HepG2 (cell line): Measurements from ENCODE around the gene TEDC1. TPM values are rescaled to one million over a fixed set of nuclear protein-coding genes. Genes with fewer than 3 reads are reported as not detected.

Source experiments
- ATAC-seq: fragments of 200-7000 bp; cut with Tn5 transposase; 3 replicates; pipeline ENCODE4 v1.9.1; 2020; ENCODE audit warnings: mild to moderate bottlenecking, moderate library complexity
- BruUV-seq: library from RNA; stranded (reverse); fragments of 400-500 nt; replicated peaks from 2 replicates; lab custom pipeline; 2021; lab: Mats Ljungman, UMichigan
- CTCF ChIA-PET: fragments of 300-600 bp; formaldehyde crosslinking; extraction: SDS; loops from one replicate; lab custom pipeline; 2021; ENCODE audit warnings: low total read pairs, inconsistent platforms, low intra/inter-chr PET ratio; lab: Yijun Ruan, JAX
- POLR2A ChIA-PET: fragments of 350-600 bp; sonication (Branson Sonifier 250); formaldehyde crosslinking; loops from one replicate; lab custom pipeline; 2020; ENCODE audit warnings: antibody characterized with exemption, inconsistent platforms; lab: Yijun Ruan, JAX
- DNase-seq: peaks from one replicate; pipeline ENCODE4 v3.0.0-alpha.2; 2015; ENCODE audit warnings: low spot score
- FAIRE-seq: peaks from 3 replicates; lab custom pipeline; 2011; peaks lifted over from hg19 to GRCh38; lab: Jason Lieb, UNC
- H2AFZ ChIP-seq: one replicate; pipeline ENCODE4 v1.6.1; 2011; ENCODE audit warnings: low read length, inconsistent platforms
- H3K27ac ChIP-seq: fragments of 300-600 bp; 3 replicates; pipeline ENCODE4 v1.8.0; 2011; ENCODE audit warnings: mixed run types, mild to moderate bottlenecking, mixed read lengths, low read length, inconsistent platforms; ENCODE audit not compliant: insufficient read depth; ENCODE audit errors: extremely low read length
- H3K27me3 ChIP-seq, 2 experiments: fragments of 200-600 bp in 1 of 2; 2 replicates in 1 of 2; 3 replicates in 1 of 2; pipeline versions ENCODE4 v1.6.0 to v1.8.0; 2011; ENCODE audit warnings: low read length in 2 of 2, mild to moderate bottlenecking in 2 of 2, moderate library complexity in 2 of 2, inconsistent platforms in 1 of 2; ENCODE audit not compliant: insufficient read depth in 2 of 2, control insufficient read depth in 1 of 2
- H3K36me3 ChIP-seq, 2 experiments: fragments of 200-600 bp in 1 of 2; replicated peaks in 1 of 2; 2 replicates in 1 of 2; 3 replicates in 1 of 2; pipeline versions ENCODE4 v1.5.1 to v1.8.0; 2011; ENCODE audit warnings: low read length in 2 of 2, inconsistent platforms in 1 of 2; ENCODE audit not compliant: insufficient read depth in 2 of 2, control insufficient read depth in 1 of 2
- H3K4me1 ChIP-seq: 2 replicates; pipeline ENCODE4 v1.5.1; 2012; ENCODE audit warnings: low read length, inconsistent platforms; ENCODE audit not compliant: insufficient read depth
- H3K4me2 ChIP-seq: 2 replicates; pipeline ENCODE4 v1.6.0; 2011; ENCODE audit warnings: low read depth, low read length, inconsistent platforms
- H3K4me3 ChIP-seq, 3 experiments: fragments of 200-600 bp in 1 of 3; sonication (generic), shearing (Covaris generic) in 1 of 3; replicated peaks in 1 of 3; 2 replicates each; pipeline ENCODE4 v1.5.1; 2011 to 2016; ENCODE audit warnings: low read length in 3 of 3, inconsistent platforms in 2 of 3, low read depth in 2 of 3, mild to moderate bottlenecking in 2 of 3, control low read depth in 1 of 3, mixed read lengths in 1 of 3; ENCODE audit not compliant: insufficient read depth in 1 of 3
- H3K79me2 ChIP-seq: one replicate; pipeline ENCODE4 v1.6.1; 2011; ENCODE audit warnings: low read length, inconsistent platforms; ENCODE audit not compliant: insufficient read depth
- H3K9ac ChIP-seq: 2 replicates; pipeline ENCODE4 v1.6.0; 2011; ENCODE audit warnings: mild to moderate bottlenecking, low read depth, low read length, inconsistent platforms; ENCODE audit not compliant: insufficient read depth
- H3K9me3 ChIP-seq: 2 replicates; pipeline ENCODE4 v1.5.1; 2012; ENCODE audit warnings: mild to moderate bottlenecking, low read length
- H4K20me1 ChIP-seq: 2 replicates; pipeline ENCODE4 v1.6.0; 2011; ENCODE audit warnings: inconsistent platforms, mild to moderate bottlenecking, low read length, moderate library complexity; ENCODE audit not compliant: insufficient read depth
- HNF4A ChIP-seq: sonication (generic); formaldehyde crosslinking; IDR thresholded peaks from 2 replicates; pipeline ENCODE4 v1.4.0; 2020; ENCODE audit warnings: missing genetic modification reagents
- ISX ChIP-seq: sonication (generic); formaldehyde crosslinking; conservative IDR thresholded peaks from 2 replicates; pipeline ENCODE4 v1.5.0; 2020; ENCODE audit warnings: missing genetic modification reagents
- PATZ1 ChIP-seq: sonication (generic); formaldehyde crosslinking; IDR thresholded peaks from 2 replicates; pipeline ENCODE4 v1.4.0; 2020; ENCODE audit warnings: missing genetic modification reagents
- PBX2 ChIP-seq: IDR thresholded peaks from 2 replicates; pipeline ENCODE4 v1.6.1; 2016; ENCODE audit warnings: control low read depth
- RFX5 ChIP-seq: IDR thresholded peaks from 2 replicates; pipeline ENCODE4 v1.6.1; 2011; ENCODE audit warnings: low read depth, low read length, improper control_type of control experiment
- RNF219 ChIP-seq: sonication (generic); formaldehyde crosslinking; IDR thresholded peaks from 2 replicates; pipeline ENCODE4 v1.5.0; 2020; ENCODE audit warnings: mild to moderate bottlenecking, missing genetic modification reagents
- TEAD3 ChIP-seq: optimal IDR thresholded peaks from 2 replicates; pipeline ENCODE3; 2016; ENCODE audit warnings: borderline replicate concordance
- ZBTB21 ChIP-seq: sonication (generic); formaldehyde crosslinking; IDR thresholded peaks from 2 replicates; pipeline ENCODE4 v1.4.0; 2020; ENCODE audit warnings: missing genetic modification reagents
- ZNF550 ChIP-seq: sonication (generic); formaldehyde crosslinking; IDR thresholded peaks from 2 replicates; pipeline ENCODE4 v1.4.0; 2020; ENCODE audit warnings: mild to moderate bottlenecking, missing genetic modification reagents, borderline replicate concordance
- ZNF775 ChIP-seq: sonication (generic); formaldehyde crosslinking; IDR thresholded peaks from 2 replicates; pipeline ENCODE4 v1.4.0; 2020; ENCODE audit warnings: missing genetic modification reagents, mild to moderate bottlenecking, moderate library complexity, borderline replicate concordance
- WGBS: methylation state at CpG from one replicate; pipeline ENCODE4 v1.1.6; 2017; ENCODE audit warnings: low lambda C conversion rate; 5-methylcytosine and 5-hydroxymethylcytosine counted together
- in situ Hi-C: cut with HindIII; loops from 2 replicates; pipeline ENCODE4 v1.10.0; 2017; ENCODE audit warnings: low pct_unique_long_range_greater_than_20kb; ENCODE audit not compliant: extremely low pct_ligation_motif_present
- intact Hi-C: fragments of 100-400 bp; cut with micrococcal nuclease; formaldehyde crosslinking; loops from one replicate; pipeline ENCODE4 v1.10.0; 2022; ENCODE audit not compliant: unreplicated experiment
- polyA plus RNA-seq, 8 experiments: library from polyadenylated mRNA; depleted of rRNA in 3 of 8; stranded (reverse) in 7 of 8; unstranded in 1 of 8; fragments of >200 nt; fragmentation: Illumina TruSeq in 4 of 8; extraction: Trizol in 4 of 8; gene quantifications; 2 replicates each; pipeline versions ENCODE4 v1.2.1 to v1.2.3, GENCODE V29; 2011 to 2016; ENCODE audit warnings: low read depth in 4 of 8, missing spikeins in 1 of 8, mixed read lengths in 1 of 8; ENCODE audit not compliant: insufficient read depth in 1 of 8
- total RNA-seq, 5 experiments: library from RNA; depleted of rRNA; stranded (reverse); fragments of >200 nt; fragmentation: Illumina TruSeq; extraction: Trizol; gene quantifications; 2 replicates each; pipeline ENCODE4 v1.2.3, GENCODE V29; 2016; ENCODE audit warnings: low read depth in 1 of 5
- TF ChIP-seq, protein P1 (sequence below): sonication (generic); formaldehyde crosslinking; IDR thresholded peaks from 2 replicates; pipeline ENCODE4 v1.8.0; 2023; ENCODE audit warnings: mild to moderate bottlenecking, missing genetic modification reagents
- TF ChIP-seq, protein P2 (sequence below): sonication (generic); formaldehyde crosslinking; IDR thresholded peaks from 2 replicates; pipeline ENCODE4 v1.8.0; 2022; ENCODE audit warnings: mild to moderate bottlenecking, missing genetic modification reagents, moderate library complexity

The TEDC1 gene
- total and polyA plus RNA-seq, 2 of the 13 experiments (the other 11 are each of a cell fraction or from before 2014, with no cell fraction given) = 5.7 to 27.4 TPM

GRCh38 chr14:105541218-105541875 lies 50.3 kb downstream of the TEDC1 start:
- in situ Hi-C loops = no loop called here
- Histone ChIP-seq H3K27ac (no peak overlapping the region), H3K4me1 (no peaks in the 10 kb centered on the region), H3K4me2 (no peak overlapping the region), H3K9me3 (no peaks in the 10 kb centered on the region), H2AFZ (no peak overlapping the region), H3K9ac (no peak overlapping the region), H3K79me2 (no peaks in the 10 kb centered on the region), H4K20me1 (peaks cover 5% of the 10 kb centered on the region; the same call in 1 of the 2 replicates), H3K4me3 (no peak overlapping the region), H3K36me3 (no peaks in the 10 kb centered on the region), H3K27me3 (peaks cover 16 to 61% of the 10 kb centered on the region in 2 experiments)
- ATAC-seq (no peak), FAIRE-seq (no peak), DNase-seq (no peak)
- POLR2A ChIA-PET = no interaction called here
- intact Hi-C loops = no loop called here
- no peak for TF ChIP-seq PATZ1 (CRISPR knock-in tag)
- no peak for TF ChIP-seq ZNF775
- no peak for TF ChIP-seq PBX2 (CRISPR knock-in tag)
- TF ChIP-seq ZBTB21 (CRISPR knock-in tag) = no peak
- no peak for TF ChIP-seq ISX (CRISPR knock-in tag)
- TF ChIP-seq, protein P1, sequence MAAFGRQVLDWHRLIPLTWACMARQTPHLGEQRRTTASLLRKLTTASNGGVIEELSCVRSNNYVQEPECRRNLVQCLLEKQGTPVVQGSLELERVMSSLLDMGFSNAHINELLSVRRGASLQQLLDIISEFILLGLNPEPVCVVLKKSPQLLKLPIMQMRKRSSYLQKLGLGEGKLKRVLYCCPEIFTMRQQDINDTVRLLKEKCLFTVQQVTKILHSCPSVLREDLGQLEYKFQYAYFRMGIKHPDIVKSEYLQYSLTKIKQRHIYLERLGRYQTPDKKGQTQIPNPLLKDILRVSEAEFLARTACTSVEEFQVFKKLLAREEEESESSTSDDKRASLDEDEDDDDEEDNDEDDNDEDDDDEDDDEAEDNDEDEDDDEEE = no peak
- no peak for TF ChIP-seq ZNF550 (CRISPR knock-in tag)
- TF ChIP-seq, protein P2, sequence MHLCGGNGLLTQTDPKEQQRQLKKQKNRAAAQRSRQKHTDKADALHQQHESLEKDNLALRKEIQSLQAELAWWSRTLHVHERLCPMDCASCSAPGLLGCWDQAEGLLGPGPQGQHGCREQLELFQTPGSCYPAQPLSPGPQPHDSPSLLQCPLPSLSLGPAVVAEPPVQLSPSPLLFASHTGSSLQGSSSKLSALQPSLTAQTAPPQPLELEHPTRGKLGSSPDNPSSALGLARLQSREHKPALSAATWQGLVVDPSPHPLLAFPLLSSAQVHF (CRISPR knock-in tag) = no peak
- no peak for TF ChIP-seq RNF219 (CRISPR knock-in tag)
- TF ChIP-seq RFX5 = no peak
- TF ChIP-seq HNF4A (CRISPR knock-in tag) = no peak
- TF ChIP-seq TEAD3 (CRISPR knock-in tag) = no peak
- no TSS peak for BruUV-seq
- 18% methylated on average over 19 of the region's 19 CpGs for WGBS
- CTCF ChIA-PET = no interaction called here
